HG02763 (cell line): ENCODE measurements around the gene ARID1B.
"Not testable (repeated sequence)": the region's sequence is repeated elsewhere in the genome, so short reads cannot be mapped to it uniquely, and the experiment has no call there.

Source experiments
- ATAC-seq: cut with Tn5 transposase; IDR thresholded peaks from one replicate; pipeline ENCODE4 v1.9.1; 2021; ENCODE audit warnings: mild to moderate bottlenecking, moderate library complexity; ENCODE audit not compliant: unreplicated experiment

Gene ARID1B

DNA sequence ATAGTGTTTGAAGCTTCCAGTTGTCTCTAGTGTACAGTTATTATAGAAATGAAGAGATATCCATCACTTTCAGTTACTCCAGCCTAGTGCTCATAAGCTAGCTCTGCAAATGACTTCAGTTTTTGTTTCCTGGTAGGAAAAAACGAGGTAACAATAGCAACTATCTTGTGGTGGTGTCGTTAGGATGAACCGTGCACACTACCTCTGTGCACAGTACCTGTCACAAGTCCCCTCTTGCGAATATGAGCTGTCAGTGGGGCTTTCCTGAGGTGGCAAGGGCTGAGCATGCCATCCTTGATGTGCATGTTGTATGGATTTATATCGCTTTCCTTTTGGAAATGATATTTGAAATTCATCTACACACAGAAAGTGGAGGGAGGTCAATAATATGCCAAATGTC, 151.8 kb downstream of the ARID1B start:
- no peak for ATAC-seq

DNA sequence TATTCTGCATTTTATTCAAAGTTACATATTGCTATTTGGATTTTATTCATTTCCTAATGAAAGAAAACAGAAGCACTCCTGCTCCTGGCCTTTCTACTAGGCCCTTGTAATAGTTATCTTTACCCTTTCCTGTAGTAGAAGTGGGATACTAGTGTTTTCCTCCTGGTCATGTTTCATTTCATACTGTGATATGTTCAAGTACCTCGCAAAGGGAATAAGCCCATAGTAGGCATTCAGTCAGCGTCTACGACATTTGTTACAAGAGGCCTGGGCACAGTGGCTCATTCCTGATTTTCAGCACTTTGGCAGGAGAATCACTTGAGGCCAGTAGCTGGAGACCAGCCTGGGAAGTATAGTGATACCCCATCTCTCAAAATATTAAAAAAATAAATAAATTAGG, 154.1 kb downstream of the ARID1B start:
- ATAC-seq: no peak

DNA sequence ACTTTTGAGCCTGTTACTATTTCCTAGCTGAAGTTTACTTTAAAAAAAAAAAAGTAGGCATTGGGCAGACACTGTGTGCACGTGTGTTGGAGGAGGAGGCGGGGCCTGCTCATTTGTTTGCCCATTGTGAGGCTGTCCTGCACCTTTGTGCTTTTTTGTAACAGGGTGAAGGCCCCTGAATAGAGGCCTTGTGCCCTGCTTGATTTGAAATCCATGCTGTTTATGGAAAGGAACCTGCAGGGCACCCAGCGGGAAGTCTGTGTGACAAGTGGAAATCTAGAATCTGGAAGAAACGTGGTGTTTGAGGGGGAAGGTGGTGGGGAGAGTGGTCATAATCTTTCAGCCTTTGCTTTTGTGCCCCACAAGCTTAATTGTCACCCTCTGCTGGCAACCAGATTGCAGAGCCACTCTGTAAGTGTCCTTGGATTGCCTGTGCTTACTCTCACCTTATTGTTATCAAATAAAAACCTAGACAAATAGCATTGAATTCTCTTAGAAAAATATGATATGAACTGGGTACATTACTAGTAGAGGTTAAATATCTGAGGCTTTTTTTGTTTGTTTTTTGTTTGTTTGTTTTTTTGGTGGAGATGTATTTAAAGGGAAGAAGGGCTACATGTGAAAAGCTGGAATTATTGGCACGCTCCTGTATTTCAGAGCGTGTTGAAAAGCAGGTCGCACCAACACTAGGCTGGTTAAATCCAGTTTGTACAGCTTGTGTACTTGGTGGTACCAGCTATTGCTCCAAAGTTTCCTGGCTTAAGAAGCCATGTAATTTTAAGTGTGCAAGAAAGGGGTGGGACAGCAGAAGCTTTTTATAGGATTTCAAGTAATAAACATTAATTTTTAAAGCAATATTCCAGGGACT, 156.3 kb downstream of the ARID1B start:
- no peak for ATAC-seq

DNA sequence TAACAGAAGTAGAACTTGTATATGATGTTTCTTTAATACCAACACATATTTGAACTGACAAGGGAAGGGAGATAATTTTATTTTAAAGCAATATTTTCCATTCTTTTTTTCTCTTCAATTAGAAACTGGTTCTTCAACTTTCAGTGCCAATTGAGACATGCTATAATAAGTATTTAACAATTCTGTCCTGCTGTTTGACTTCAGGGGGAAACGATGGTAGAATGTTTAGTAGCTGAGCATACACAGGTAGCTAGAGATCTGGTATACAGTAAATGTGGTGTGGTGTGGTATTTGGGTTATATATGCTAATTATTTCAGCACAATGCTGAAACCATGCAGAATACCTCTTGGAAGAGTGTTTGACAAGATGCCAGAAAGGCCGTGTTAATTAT, 156.9 kb downstream of the ARID1B start:
- ATAC-seq: no peak

DNA sequence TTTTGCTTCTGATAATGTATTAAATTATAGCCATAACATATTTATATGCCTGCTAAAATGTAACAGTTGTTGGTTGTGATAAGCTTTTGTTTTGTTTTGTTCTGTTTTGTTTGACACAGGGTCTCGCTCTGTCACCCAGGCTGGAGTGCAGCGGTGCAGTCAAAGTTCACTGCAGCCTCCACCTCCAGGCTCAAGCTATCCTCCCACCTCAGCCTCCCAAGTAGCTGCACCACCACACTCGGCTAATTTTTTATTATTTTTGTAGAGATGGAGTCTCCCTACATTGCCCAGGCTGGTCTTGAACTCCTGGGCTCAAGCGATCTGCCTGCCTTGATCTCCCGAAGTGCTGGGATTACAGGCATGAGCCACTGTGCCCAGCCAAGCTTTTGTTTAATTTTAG, 157.8 kb downstream of the ARID1B start:
- ATAC-seq: no peak

DNA sequence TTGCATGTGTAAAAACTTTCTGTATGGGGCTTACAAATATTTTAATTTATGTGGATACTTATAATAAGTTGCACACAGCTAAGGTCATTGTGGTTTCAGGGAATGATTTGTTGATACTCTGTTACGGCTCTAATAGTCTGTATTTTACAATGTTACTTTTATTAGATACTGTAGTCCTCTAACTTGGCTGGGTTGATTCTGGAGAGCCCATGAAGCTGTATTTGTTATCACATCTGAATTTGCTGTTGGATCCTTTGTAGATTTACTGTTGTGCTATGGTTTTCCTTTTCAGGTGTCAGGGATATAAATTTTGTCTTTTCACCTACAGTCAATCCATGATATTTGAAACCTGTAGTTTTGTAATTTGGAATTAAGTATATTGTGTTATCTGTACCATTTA, 161.0 kb downstream of the ARID1B start:
- ATAC-seq: no peak

DNA sequence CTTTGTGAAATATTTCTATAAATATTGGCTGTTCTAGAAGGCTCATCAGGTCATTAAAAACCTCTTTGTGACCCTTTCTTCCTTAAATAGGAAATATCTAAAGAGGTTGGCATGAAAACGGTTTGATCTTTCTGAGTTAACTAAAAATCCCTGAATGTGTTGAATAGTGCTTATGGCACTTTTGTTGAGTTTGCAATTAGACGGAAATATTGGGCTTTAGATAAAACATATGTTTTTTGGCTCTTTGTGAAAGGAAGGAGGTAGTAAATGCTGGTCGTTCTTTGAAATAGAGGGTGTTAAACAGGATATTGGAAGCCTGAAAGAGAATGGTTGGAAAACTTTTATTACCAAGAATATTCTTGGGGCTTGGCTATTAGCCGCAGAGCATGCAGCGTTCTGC, 163.0 kb downstream of the ARID1B start:
- no peak for ATAC-seq

DNA sequence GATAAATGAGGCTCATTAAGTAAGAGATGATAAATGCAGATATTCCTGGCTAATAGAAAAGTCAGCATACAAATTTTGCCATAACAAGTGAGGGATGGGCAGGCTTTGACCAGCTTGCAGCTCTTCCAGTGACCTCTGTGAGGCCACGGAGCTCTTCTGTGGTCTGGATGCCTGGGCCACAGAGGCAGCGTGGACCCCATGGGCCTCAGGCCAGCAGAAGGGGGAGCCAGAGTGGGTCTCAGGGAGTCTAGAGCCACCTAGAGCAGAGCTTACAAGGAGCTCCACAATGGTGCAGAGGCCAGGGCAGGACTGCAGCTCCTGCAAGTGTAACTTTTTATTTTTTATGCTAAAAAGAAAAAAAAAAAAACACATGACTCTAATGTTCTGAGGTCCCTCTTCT, 165.1 kb downstream of the ARID1B start:
- ATAC-seq: no peak

DNA sequence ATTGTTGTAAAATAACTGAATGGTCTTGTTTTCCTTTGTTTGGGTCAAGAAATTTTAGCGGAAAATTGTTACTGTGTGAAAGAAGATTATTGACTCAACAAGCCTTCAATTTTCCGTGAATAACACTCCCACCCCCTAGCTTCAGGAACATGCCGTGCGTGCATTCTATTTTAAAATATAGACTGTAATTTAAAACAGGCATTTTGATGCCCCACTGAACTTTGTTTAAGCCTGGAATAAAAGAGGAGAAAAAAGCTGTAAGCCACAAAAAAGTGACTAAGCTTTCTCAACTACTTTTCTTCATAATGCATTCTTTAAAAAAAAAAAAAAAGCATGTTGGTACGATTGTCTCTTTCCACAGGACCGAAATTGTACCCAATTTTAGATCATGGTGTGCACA, 166.0 kb downstream of the ARID1B start:
- ATAC-seq: no peak

DNA sequence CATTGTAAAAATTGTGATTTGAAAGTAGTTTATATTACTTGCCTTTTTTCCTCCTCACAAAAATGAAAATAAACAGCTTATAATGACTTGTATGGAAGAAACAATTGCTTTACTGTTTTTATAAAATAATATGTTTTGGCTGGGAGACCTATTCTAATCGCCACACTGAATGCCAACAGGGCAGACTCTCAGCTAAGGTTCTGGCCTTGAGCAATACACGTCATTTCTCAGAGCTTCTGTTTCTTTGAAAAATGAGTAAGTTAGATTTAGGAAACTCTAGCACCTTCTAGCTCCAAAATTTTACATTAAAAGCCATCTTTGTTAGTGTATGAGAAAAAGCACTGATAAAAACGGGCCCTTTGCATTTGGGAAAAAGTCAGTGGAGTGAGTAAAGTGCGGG, 166.6 kb downstream of the ARID1B start:
- ATAC-seq: no peak

DNA sequence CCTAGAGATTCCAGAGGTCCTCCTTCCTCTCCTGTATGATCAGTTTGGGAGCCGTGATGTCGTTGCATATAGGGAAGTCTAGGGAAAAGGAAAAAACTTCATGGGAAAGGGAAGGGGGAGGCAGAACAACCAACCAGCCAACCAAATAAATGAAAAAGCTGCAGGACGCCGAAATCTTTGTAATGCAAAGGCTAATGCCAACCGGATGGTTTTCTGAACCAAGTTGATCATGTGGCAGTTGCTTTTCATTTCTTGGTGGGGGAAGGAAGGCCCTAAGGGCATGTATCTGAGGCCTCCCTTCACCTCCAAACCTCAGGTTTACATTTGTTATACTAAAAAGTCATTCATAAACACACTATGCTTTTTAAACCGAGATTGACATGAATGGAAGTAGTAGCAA, 167.2 kb downstream of the ARID1B start:
- ATAC-seq: no peak

DNA sequence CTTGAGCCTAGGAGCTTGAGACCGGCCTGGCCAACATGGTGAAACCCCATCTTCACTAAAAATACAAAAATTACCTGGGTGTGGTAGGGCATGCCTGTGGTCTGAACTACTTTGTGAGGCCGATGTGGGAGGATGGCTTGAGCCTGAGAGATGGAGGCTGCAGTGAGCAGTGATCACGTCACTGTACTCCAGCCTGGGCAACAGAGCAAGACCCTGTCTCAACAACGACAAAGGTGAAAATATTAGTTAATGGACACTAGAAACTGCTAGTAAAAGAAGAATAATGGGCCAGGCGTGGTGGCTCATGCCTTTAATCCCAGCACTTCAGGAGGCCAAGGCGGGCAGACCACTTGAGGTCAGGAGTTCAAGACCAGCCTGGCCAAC, 168.6 kb downstream of the ARID1B start:
- not testable (repeated sequence) for ATAC-seq

DNA sequence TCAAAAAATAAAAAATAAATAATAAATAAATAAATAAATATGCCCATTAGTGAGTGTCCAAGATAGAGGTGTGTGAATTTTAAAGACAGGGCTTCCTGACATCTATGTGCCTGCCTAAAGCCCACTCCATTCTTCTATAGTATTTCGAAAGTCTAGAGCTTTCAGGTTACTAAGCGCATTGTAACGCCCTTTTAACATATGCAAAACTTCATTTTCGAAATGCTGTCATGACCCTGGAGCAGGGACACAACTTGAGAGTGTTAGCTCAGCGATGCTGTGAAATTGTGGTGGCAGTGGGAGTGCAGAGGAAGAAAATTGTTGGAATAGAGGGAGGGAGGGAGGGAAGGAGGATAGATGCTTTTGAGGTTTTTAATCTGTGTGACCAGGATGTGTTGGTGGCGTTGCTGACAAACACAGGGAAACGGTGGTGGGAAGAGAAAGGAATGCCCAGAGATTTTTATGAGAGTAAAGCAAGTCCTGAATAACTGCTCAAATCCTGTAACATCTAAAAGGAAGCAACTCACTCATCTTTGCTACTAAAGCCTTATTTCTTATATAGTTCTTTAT, 169.3 kb downstream of the ARID1B start:
- no peak for ATAC-seq

DNA sequence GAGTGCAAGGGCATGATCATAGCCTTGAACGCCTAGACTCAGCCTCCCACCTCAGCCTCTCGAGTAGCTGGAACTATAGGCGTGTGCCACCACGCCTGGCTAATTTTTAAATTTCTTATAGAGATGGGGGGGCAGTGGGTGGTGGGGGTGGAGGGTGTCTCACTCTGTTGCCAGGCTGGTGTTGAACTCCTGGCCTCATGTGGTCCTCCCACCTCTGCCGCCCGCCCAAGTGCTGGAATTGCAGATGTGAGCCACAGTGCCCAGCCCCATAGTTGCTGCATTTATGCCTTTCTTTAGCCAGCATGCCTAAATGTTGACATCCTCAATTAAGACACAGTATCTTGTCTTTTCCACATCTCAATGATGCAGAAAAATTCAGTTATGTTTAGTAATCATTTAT, 171.1 kb downstream of the ARID1B start:
- no peak for ATAC-seq

DNA sequence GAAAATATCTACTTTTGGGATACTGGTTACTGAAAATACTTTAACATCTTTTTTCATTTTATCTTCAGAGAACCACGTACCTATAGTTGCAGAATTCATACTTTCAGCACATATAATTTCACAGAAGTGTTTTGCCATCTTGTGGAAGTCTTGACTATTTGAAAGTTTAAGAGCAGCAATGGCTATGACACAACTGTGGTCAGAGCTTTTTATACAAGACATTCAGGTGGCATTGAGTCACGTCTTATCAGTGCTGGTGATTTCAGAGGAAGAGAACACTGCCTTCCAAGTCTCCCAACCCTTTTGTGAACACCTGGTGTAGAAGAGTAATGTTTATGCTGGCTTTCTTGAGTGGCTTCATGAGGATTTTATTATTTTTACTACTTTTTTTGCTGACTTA, 171.6 kb downstream of the ARID1B start:
- no peak for ATAC-seq

DNA sequence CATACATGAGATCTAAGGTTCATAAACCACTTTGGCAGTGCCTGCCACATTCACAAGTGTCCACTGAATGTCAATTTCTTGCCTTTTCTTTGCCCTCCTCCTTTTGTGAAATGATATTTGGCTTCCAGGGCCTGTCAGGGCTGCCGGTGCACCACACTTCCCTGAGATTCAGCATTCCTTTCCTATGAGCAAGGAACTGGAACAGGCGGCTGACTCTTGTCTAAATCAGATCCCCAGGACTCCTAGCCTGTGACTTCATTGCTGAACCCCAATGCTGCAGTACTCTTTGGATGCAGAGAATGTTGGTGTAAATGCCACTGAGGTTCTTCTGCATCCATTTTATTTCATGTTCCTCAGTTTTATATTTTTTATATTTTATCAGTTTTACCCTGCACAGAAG, 172.2 kb downstream of the ARID1B start:
- no peak for ATAC-seq

DNA sequence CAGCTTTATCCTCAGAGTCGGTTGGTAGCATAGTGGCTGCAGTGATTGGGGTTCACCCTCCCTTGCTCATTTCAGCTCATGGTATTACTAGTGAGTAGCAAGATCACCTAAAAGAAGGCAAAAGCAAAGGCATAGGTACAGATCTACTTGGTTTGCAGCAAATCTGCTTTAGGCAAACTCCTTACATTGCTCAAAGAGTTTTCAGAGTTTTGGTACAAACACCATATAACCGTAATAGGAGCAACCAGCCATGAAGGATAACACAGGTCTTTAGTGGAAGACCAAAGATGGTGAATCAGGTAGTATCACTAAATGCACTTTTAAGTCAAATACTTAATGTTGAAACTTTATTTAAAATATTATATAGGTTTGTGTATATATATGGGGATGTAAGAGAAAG, 172.9 kb downstream of the ARID1B start:
- no peak for ATAC-seq

DNA sequence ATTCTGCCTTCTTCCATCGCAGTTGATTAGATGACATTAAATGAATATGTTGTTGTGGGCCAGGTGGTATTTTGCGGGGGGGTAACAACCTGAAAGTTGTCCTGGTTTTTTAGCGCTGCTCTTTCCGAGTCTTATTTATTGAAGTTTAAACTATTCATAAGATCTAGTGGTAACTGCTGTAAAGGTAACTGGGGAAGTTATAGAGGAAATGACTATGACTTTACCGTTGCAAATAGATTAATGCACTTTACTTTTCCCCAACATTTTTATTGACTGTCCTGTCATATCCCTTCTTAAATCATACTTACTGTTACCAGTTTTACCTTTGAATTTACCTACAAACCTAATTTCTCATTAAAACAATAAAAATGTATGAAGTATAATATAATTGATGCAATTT, 173.4 kb downstream of the ARID1B start:
- no peak for ATAC-seq

DNA sequence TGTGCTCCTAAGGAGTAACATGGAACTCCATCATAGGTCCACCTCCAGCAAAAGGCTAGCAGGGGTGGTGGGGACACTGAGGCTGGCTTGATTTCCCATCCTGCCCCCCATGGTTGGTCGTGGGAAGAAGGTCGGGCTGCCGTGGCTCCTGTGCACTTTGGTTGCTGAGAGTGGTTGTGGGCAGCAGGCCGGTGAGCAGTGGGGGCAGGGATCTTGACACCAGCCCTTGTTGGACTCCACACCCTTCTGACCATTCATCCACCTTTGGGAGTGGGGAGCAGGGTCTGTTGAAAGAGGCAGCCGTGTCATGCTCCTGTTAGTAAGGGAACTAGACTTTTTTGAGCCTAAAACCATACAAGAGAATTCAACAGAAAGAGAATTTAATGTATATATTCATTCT, 175.2 kb downstream of the ARID1B start:
- no peak for ATAC-seq

DNA sequence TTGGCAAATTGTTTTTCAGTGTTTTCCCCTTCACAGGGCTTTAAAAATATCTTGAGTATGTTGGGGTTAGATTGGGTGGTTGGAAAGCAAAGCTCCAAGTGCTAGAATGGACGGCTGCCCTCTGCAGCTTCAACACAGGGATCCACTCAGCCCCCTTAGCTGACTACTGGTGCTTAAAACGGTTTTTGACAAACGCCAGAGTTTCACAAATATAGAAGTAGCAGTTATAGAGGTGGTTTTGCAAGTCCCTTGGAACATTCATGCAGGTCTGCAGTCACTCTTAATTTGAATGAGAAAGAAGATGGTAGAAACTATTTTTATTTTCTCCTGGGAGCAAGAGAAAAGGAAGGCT, 175.9 kb downstream of the ARID1B start:
- no peak for ATAC-seq

DNA sequence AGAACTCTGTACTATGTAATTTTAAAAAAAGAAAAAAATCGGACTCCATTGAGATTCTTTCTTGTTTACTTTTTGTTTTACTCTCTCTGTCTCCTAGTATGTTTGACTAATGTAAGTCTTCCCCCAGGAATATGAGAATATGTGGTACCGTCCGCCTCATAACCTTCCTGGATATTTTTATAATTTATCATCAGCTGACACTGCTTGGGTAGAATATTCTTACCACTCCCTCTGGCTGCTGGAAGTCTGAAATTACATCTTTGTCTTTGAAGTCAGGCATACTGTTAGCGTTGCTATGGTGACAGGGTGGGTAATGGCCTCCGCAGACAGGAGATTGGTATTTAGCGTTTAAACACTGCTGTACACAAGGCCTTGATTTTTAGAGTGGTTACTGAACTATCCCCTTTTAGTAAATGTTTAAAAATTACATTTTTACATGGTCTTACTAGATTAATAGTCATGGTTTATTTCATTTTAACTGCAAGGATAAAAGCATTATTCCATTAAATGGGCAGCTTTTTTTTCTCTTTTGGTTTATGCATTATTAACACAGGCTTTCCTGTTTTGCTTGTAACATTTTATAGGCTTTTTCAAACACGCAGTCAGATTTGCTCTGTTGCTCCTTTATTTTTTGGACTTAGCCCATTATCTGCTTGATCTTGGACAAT, 176.4 kb downstream of the ARID1B start:
- no peak for ATAC-seq

DNA sequence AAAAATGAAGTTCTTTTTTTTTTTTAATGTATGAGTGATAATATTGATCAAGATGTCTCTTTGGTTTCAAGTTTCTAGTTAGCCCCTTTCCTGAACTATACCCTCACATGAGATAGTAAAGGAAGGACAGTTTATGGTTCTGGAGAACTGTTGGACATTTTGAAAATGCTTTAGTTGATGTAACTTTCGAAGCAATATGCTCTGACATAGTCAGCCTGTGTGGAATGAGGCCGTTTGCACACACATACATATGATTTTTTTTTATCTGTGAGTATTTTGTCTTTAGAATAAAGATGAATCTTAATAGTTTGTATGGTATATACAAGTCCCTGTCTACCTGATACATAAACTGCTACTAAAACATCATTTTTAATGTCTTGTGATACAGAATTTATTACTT, 177.0 kb downstream of the ARID1B start:
- ATAC-seq: no peak
